ENCODE measurements around the gene PIH1D1. TPM values are rescaled to one million over a fixed set of nuclear protein-coding genes. Genes with fewer than 3 reads are reported as not detected.
A peak's percentile ranks its signal among the peaks of the same experiment; 100 is the strongest.

PIH1D1 gene
- total and polyA plus RNA-seq, 2 experiments from 2014 or later = 103 to 164 TPM

DNA sequence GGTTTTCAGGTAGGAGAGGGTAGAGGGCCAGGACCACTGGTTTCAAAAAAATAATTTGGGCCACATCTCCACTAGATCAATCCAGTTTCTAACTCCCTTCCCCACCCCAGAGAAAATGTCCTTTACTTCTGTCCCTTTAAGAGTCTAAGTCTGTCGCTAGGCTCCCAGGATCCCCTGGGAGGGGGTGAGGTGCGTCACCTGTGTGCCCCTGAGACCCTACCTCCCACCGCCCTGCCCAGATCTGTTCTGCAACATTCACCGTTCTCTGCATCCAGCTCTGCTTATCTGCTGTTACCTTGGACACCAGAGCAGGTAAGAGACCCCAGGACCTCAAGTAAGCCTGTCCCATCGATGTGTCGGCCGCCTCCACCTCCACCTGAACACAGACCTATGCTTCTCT lies 26.4 kb downstream of the PIH1D1 start, which contains the start of gene GFY:
Gene GFY, plus strand, starts transcription at position 211 of the 400 bp plus-strand sequence. CDS start 1,043 bp downstream, outside the sequence.
- Histone ChIP-seq H3K9me2 (ENCODE audit: insufficient read depth) (no peaks in the 10 kb centered on the region), H3K4me3 (peak within 1 kb of the TSS; percentile 48), H3F3A (replicated peaks; ENCODE audit: low read depth) (peaks cover 43% of the 10 kb centered on the region), H2AFZ (no peak within 1 kb of the TSS), H4K20me1 (replicated peaks; ENCODE audit: insufficient read depth) (peaks cover 4% of the 10 kb centered on the region; the same call in 1 of the 2 replicates), H3K4me1 (ENCODE audit: insufficient read depth) (peaks cover 50% of the 10 kb centered on the region), H3K27me3 (ENCODE audit: insufficient read depth) (peaks cover 79% of the 10 kb centered on the region), H3K27ac (ENCODE audit: low read depth) (no peak within 1 kb of the TSS), H3K36me3 (ENCODE audit: insufficient read depth) (no peaks in the 10 kb centered on the region), H3K79me2 (replicated peaks; ENCODE audit: insufficient read depth) (no peaks in the 10 kb centered on the region), H3K4me2 (peak within 1 kb of the TSS; percentile 64)
- Mint-ChIP-seq H3K4me3 (peak within 1 kb of the TSS; percentile 60), H3K27ac (no peak within 1 kb of the TSS), H3K36me3 (ENCODE audit: low read depth) (no peaks in the 10 kb centered on the region; the same call in 2 of the 3 replicates), H3K4me1 (peaks cover 66% of the 10 kb centered on the region), H3K9me3 (peaks cover 3% of the 10 kb centered on the region), H3K27me3 (ENCODE audit: insufficient read depth, low read depth, poor library complexity) (peaks cover 79% of the 10 kb centered on the region)
- TF ChIP-seq, protein P1, sequence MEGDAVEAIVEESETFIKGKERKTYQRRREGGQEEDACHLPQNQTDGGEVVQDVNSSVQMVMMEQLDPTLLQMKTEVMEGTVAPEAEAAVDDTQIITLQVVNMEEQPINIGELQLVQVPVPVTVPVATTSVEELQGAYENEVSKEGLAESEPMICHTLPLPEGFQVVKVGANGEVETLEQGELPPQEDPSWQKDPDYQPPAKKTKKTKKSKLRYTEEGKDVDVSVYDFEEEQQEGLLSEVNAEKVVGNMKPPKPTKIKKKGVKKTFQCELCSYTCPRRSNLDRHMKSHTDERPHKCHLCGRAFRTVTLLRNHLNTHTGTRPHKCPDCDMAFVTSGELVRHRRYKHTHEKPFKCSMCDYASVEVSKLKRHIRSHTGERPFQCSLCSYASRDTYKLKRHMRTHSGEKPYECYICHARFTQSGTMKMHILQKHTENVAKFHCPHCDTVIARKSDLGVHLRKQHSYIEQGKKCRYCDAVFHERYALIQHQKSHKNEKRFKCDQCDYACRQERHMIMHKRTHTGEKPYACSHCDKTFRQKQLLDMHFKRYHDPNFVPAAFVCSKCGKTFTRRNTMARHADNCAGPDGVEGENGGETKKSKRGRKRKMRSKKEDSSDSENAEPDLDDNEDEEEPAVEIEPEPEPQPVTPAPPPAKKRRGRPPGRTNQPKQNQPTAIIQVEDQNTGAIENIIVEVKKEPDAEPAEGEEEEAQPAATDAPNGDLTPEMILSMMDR (conservative IDR thresholded peaks at IDR 0.05; ENCODE audit: low read depth in 2 of 2) = no peak
- TF ChIP-seq CREB1 (CRISPR knock-in tag; IDR thresholded peaks at IDR 0.05; ENCODE audit: low read depth) (no peak), ZNF331 (CRISPR knock-in tag; IDR thresholded peaks at IDR 0.05; ENCODE audit: low read depth) (no peak), REST (IDR thresholded peaks at IDR 0.05; ENCODE audit: unreplicated experiment) (no peak), STAT1 (IDR thresholded peaks at IDR 0.05; ENCODE audit: unreplicated experiment) (no peak), EZH2 (IDR thresholded peaks at IDR 0.05; ENCODE audit: low read depth, unreplicated experiment) (no peak)
- ATAC-seq (no peak), DNase-seq (ENCODE audit: low spot score) (no peak)

DNA sequence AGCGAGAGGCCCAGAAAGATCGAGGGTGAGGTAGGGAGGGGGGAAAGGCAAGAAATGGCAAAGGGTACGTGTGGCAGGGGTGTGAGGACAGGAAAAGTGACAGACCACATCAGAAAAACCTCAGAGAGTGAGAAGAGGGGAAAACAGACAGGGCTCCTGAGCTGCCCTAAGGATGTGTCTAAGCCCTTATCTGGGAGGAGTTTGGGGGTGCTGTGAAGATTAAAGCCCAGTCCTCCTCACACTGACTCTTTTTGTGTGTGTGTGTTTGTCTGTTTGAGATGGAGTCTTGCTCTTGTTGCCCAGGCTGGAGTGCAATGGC lies 27.7 kb downstream of the PIH1D1 start:
- Histone ChIP-seq H3K36me3 (ENCODE audit: insufficient read depth) (no peaks in the 10 kb centered on the region), H2AFZ (peak overlapping the region; percentile 96; the same call in 1 of the 2 replicates), H3F3A (replicated peaks; ENCODE audit: low read depth) (peaks cover 34% of the 10 kb centered on the region), H3K4me3 (peak overlapping the region; percentile 61), H3K27me3 (ENCODE audit: insufficient read depth) (peaks cover 68% of the 10 kb centered on the region), H4K20me1 (replicated peaks; ENCODE audit: insufficient read depth) (peaks cover 4% of the 10 kb centered on the region; the same call in 1 of the 2 replicates), H3K4me1 (ENCODE audit: insufficient read depth) (peaks cover 46% of the 10 kb centered on the region), H3K79me2 (replicated peaks; ENCODE audit: insufficient read depth) (no peaks in the 10 kb centered on the region), H3K9me2 (ENCODE audit: insufficient read depth) (no peaks in the 10 kb centered on the region), H3K27ac (ENCODE audit: low read depth) (no peak overlapping the region), H3K4me2 (peak overlapping the region; percentile 84)
- no peak overlapping the region for H3K27ac Mint-ChIP-seq
- H3K4me1 Mint-ChIP-seq = peaks cover 66% of the 10 kb centered on the region
- H3K27me3 Mint-ChIP-seq (ENCODE audit: insufficient read depth, low read depth, poor library complexity) = peaks cover 78% of the 10 kb centered on the region
- no peaks in the 10 kb centered on the region; the same call in 2 of the 3 replicates for H3K36me3 Mint-ChIP-seq (ENCODE audit: low read depth)
- peaks cover 3% of the 10 kb centered on the region for H3K9me3 Mint-ChIP-seq
- H3K4me3 Mint-ChIP-seq = peak overlapping the region; percentile 32; the same call in 2 of the 3 replicates
- DNase-seq (ENCODE audit: low spot score) (no peak), ATAC-seq (no peak)
- no peak for TF ChIP-seq REST (IDR thresholded peaks at IDR 0.05; ENCODE audit: unreplicated experiment)

All from GM23338 (cell line).